OCI-LY7 (cell line): ENCODE data around the gene HOMER3. TPM values are rescaled to one million over a fixed set of nuclear protein-coding genes. Genes with fewer than 3 reads are reported as not detected.

Experiments used
- BruUV-seq: library from RNA; stranded (reverse); fragments of 400-500 nt; replicated peaks from 2 replicates; lab custom pipeline; 2021; lab: Mats Ljungman, UMichigan
- CTCF ChIA-PET: fragments of 300-600 bp; sonication (Branson Sonifier 250); formaldehyde crosslinking; loops from one replicate; lab custom pipeline; 2022; ENCODE audit warnings: antibody characterized with exemption; ENCODE audit not compliant: unreplicated experiment; lab: Charles Lee
- POLR2A ChIA-PET: fragments of 300-600 bp; sonication (Branson Sonifier 250); formaldehyde crosslinking; loops from one replicate; lab custom pipeline; 2022; ENCODE audit warnings: antibody characterized with exemption; lab: Charles Lee
- DNase-seq: peaks from one replicate; pipeline ENCODE4 v3.0.0-alpha.2; 2015; ENCODE audit warnings: low spot score
- H2AFZ ChIP-seq: fragments of 200-600 bp; sonication (generic), shearing (Covaris generic); 2 replicates; pipeline ENCODE4 v1.6.1; 2014; ENCODE audit warnings: mild to moderate bottlenecking, antibody characterized with exemption, low read length, moderate library complexity
- H3K27ac ChIP-seq: fragments of 200-600 bp; sonication (generic); 2 replicates; pipeline ENCODE4 v1.5.1; 2014; ENCODE audit warnings: mixed run types, low read depth, mild to moderate bottlenecking, moderate library complexity, low read length, inconsistent platforms; ENCODE audit not compliant: poor library complexity, severe bottlenecking
- H3K36me3 ChIP-seq: fragments of 200-600 bp; sonication (generic); 2 replicates; pipeline ENCODE4 v1.6.1; 2014; ENCODE audit warnings: mild to moderate bottlenecking, antibody characterized with exemption, low read length, moderate library complexity, mixed read lengths; ENCODE audit not compliant: insufficient read depth
- H3K4me1 ChIP-seq: fragments of 200-600 bp; sonication (generic); 2 replicates; pipeline ENCODE4 v1.5.1; 2014; ENCODE audit warnings: mild to moderate bottlenecking, low read length; ENCODE audit not compliant: insufficient read depth, poor library complexity, severe bottlenecking
- H3K4me2 ChIP-seq: fragments of 200-600 bp; sonication (generic); 2 replicates; pipeline ENCODE4 v1.6.1; 2014; ENCODE audit warnings: mild to moderate bottlenecking, low read length
- H3K4me3 ChIP-seq: fragments of 200-600 bp; sonication (generic); 2 replicates; pipeline ENCODE4 v1.5.1; 2014; ENCODE audit warnings: mild to moderate bottlenecking, low read depth, low read length; ENCODE audit not compliant: poor library complexity, severe bottlenecking
- H3K79me2 ChIP-seq: fragments of 200-600 bp; sonication (generic); 2 replicates; pipeline ENCODE4 v1.6.1; 2016; ENCODE audit warnings: low read depth, mild to moderate bottlenecking, low read length, moderate library complexity, mixed read lengths; ENCODE audit not compliant: insufficient read depth
- H3K9me2 ChIP-seq: fragments of 200-600 bp; sonication (generic); 2 replicates; pipeline ENCODE4 v1.6.1; 2016; ENCODE audit warnings: mild to moderate bottlenecking, low read length, mixed read lengths; ENCODE audit not compliant: insufficient read depth
- H3K9me3 ChIP-seq: fragments of 200-600 bp; sonication (generic); 2 replicates; pipeline ENCODE4 v1.6.1; 2014; ENCODE audit warnings: mild to moderate bottlenecking, mixed run types, low read length, mixed read lengths
- H4K20me1 ChIP-seq: fragments of 200-600 bp; sonication (generic); 2 replicates; pipeline ENCODE4 v1.6.1; 2014; ENCODE audit warnings: mild to moderate bottlenecking, antibody characterized with exemption, low read length, moderate library complexity, mixed read lengths; ENCODE audit not compliant: insufficient read depth
- CTCF ChIP-seq: fragments of 200-600 bp; sonication (generic); conservative IDR thresholded peaks from 2 replicates; pipeline ENCODE4 v1.5.1; 2014; ENCODE audit warnings: mild to moderate bottlenecking, antibody characterized with exemption, low read length, moderate library complexity, mixed read lengths
- EZH2phosphoT487 ChIP-seq: fragments of 200-600 bp; sonication (generic); IDR thresholded peaks from 2 replicates; pipeline ENCODE4 v1.6.1; 2018; ENCODE audit warnings: low read depth, borderline replicate concordance, mild to moderate bottlenecking, mixed run types, antibody characterized with exemption, low read length, moderate library complexity, mixed read lengths
- intact Hi-C: fragments of 100-400 bp; cut with micrococcal nuclease; formaldehyde crosslinking; loops from one replicate; pipeline ENCODE4 v1.10.0; 2022; ENCODE audit not compliant: unreplicated experiment
- total RNA-seq, 2 experiments: library from RNA; depleted of rRNA in 1 of 2; stranded (reverse); fragments of >200 nt in 1 of 2; shearing (Covaris generic) in 1 of 2; gene quantifications; 2 replicates each; pipeline ENCODE4 v1.2.3, GENCODE V29; 2014 to 2022

The HOMER3 gene
- total RNA-seq, 2 experiments from 2014 or later: 15.5 to 16.1 TPM

- Histone ChIP-seq H4K20me1 (no peaks in the 10 kb centered on the region), H3K4me3 (no peak overlapping the region), H2AFZ (no peak overlapping the region), H3K36me3 (peaks cover 11% of the 10 kb centered on the region; the same call in 1 of the 2 replicates), H3K4me1 (no peaks in the 10 kb centered on the region), H3K79me2 (no peaks in the 10 kb centered on the region), H3K4me2 (no peak overlapping the region), H3K9me2 (no peaks in the 10 kb centered on the region), H3K27ac (no peak overlapping the region), H3K9me3 (no peaks in the 10 kb centered on the region)
- ChIA-PET POLR2A (no interaction called here), CTCF (interaction anchor here (0.6 kb wide), 1 partner anchor 90 kb away, joined by 3 read pairs; no protein-coding TSS in a partner anchor)
- TF ChIP-seq CTCF: no peak
- no peak for TF ChIP-seq EZH2phosphoT487
- intact Hi-C loops: no loop called here
- no TSS peak for BruUV-seq
- DNase-seq: no peak
These were observed 43.7 kb downstream of the HOMER3 start for GRCh38 chr19:18897094-18898029.

GRCh38 chr19:18896421-18896841 lies 44.6 kb downstream of the HOMER3 start:
- no peak overlapping the region for H3K27ac ChIP-seq
- H3K4me1 ChIP-seq: no peaks in the 10 kb centered on the region
- no peak for DNase-seq
- TF ChIP-seq CTCF (no peak), EZH2phosphoT487 (no peak)
- no peak overlapping the region for H2AFZ ChIP-seq
- no peak overlapping the region for H3K4me3 ChIP-seq
- no peak overlapping the region for H3K4me2 ChIP-seq
- no TSS peak for BruUV-seq
- ChIA-PET POLR2A (no interaction called here), CTCF (no interaction called here)
- peaks cover 11% of the 10 kb centered on the region; the same call in 1 of the 2 replicates for H3K36me3 ChIP-seq
- no peaks in the 10 kb centered on the region for H3K79me2 ChIP-seq
- intact Hi-C loops: no loop called here
- no peaks in the 10 kb centered on the region for H3K9me2 ChIP-seq
- no peaks in the 10 kb centered on the region for H4K20me1 ChIP-seq
- H3K9me3 ChIP-seq: no peaks in the 10 kb centered on the region
